Superior temporal gyrus (tissue), 1 donor: ENCODE data around the gene CD22.
"Not testable (repeated sequence)": the region's sequence is repeated elsewhere in the genome, so short reads cannot be mapped to it uniquely, and the experiment has no call there.

ENCODE experiments used
- DNase-seq: peaks from one replicate; pipeline ENCODE4 v3.0.0-alpha.2; 2016; ENCODE audit errors: extremely low spot score

Gene CD22

DNA sequence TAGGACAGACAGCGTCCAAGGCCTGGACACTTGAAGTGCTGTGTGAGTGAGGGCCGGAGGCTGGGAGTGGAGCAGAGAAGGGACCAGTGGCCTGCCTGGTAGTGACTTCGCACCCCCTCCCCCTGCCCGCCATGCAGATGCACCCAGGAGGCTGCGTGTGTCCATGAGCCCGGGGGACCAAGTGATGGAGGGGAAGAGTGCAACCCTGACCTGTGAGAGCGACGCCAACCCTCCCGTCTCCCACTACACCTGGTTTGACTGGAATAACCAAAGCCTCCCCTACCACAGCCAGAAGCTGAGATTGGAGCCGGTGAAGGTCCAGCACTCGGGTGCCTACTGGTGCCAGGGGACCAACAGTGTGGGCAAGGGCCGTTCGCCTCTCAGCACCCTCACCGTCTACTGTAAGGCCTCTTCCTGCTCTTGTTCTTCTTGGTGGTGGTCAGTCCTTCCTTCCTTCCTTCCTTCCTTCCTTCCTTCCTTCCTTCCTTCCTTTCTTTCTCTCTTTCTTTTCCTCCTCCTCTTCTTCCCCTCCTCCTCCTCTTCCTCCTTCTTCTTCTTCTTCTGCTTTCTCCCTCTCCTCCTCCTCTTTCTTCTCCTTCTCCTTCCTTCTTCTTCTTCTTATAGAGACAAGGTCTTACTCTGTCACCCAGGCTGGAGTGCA lies 12.7 kb downstream of the CD22 start:
- DNase-seq: no peak

GRCh38 chr19:35342430-35342829 lies 13.4 kb downstream of the CD22 start:
- no peak for DNase-seq

DNA sequence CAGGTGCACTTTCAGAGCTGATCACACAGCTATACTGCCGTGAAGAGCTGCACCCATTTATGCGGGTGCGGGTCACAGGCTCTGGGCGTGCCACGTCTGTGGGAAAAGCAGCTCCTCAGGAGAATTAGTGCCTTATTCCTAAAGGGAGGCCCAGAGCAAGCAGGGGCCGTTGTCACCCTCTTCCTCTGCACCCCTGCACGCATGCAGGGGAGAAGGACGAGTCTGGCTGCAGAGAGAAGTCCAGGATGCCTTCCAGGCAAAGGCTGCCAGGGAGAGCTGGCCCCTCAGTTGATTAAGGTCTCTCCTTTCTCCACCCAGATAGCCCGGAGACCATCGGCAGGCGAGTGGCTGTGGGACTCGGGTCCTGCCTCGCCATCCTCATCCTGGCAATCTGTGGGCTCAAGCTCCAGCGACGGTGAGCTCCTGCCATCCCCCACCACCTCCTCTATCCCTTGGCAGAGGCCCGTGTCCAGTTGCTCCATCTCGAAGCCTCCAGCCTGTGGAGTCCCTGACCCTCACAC lies 15.6 kb downstream of the CD22 start:
- DNase-seq: no peak

- no peak for DNase-seq
Measured at GRCh38 chr19:35345671-35346111, 16.7 kb downstream of the CD22 start.

DNA sequence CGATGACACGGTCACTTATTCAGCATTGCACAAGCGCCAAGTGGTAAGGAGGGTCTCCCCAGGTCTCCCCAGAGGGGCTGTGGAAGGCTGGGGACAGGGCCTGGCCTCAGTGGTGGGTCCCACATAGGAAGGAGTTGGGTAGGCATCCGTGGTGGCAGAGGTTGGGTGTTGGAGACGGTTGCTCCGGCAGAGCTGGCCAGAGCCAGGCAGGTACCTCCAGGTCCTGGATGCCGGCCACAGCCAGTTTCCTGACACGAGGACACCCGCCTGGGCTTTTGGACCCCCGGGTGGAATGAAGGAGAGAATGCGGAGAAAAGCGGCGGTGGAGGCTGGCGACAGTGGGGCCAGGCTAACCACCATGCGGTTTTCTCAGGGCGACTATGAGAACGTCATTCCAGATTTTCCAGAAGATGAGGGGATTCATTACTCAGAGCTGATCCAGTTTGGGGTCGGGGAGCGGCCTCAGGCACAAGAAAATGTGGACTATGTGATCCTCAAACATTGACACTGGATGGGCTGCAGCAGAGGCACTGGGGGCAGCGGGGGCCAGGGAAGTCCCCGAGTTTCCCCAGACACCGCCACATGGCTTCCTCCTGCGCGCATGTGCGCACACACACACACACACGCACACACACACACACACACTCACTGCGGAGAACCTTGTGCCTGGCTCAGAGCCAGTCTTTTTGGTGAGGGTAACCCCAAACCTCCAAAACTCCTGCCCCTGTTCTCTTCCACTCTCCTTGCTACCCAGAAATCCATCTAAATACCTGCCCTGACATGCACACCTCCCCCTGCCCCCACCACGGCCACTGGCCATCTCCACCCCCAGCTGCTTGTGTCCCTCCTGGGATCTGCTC lies 17.4 kb downstream of the CD22 start:
- no peak for DNase-seq

GRCh38 chr19:35347171-35347929 lies 18.4 kb downstream of the CD22 start, which contains the start of gene FFAR1:
Gene FFAR1 (plus strand): TSS chr19:35347902. CDS start chr19:35351552, 3,650 bp downstream.
- DNase-seq: no peak

GRCh38 chr19:35347930-35348298 lies 18.9 kb downstream of the CD22 start:
- DNase-seq: no peak

- no peak for DNase-seq
Measured at GRCh38 chr19:35348911-35349611, 20.1 kb downstream of the CD22 start.

GRCh38 chr19:35349614-35350521 lies 20.9 kb downstream of the CD22 start:
- no peak for DNase-seq

DNA sequence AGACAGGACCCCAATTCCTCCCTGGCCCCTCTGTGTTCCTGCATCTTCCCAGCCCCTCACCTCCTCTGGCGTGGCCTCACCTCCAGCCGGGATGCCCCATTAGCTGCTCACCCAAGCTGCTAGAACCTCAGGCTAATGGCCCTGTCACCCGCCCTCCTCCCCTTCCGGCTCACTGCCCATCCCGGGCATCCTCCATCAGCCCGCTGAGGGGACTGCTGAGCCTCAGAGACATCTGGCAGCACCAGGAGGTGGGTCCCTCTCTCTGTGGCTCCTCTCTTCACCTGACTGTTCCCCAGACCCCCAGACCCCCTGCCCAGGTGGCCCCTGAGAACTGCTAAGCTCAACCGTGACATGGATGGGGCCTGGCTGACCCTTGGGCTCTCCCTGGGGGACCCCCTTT lies 21.6 kb downstream of the CD22 start:
- no peak for DNase-seq

DNA sequence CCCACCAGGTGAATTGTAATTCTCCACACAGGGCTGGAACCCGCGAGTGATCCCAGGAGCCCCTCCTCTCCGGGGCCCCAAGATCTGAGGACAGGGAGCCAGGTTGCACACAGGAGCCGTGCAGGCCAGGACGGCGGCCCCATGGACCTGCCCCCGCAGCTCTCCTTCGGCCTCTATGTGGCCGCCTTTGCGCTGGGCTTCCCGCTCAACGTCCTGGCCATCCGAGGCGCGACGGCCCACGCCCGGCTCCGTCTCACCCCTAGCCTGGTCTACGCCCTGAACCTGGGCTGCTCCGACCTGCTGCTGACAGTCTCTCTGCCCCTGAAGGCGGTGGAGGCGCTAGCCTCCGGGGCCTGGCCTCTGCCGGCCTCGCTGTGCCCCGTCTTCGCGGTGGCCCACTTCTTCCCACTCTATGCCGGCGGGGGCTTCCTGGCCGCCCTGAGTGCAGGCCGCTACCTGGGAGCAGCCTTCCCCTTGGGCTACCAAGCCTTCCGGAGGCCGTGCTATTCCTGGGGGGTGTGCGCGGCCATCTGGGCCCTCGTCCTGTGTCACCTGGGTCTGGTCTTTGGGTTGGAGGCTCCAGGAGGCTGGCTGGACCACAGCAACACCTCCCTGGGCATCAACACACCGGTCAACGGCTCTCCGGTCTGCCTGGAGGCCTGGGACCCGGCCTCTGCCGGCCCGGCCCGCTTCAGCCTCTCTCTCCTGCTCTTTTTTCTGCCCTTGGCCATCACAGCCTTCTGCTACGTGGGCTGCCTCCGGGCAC lies 22.6 kb downstream of the CD22 start:
- no peak for DNase-seq

DNA sequence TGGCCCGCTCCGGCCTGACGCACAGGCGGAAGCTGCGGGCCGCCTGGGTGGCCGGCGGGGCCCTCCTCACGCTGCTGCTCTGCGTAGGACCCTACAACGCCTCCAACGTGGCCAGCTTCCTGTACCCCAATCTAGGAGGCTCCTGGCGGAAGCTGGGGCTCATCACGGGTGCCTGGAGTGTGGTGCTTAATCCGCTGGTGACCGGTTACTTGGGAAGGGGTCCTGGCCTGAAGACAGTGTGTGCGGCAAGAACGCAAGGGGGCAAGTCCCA lies 23.1 kb downstream of the CD22 start:
- DNase-seq: no peak

DNA sequence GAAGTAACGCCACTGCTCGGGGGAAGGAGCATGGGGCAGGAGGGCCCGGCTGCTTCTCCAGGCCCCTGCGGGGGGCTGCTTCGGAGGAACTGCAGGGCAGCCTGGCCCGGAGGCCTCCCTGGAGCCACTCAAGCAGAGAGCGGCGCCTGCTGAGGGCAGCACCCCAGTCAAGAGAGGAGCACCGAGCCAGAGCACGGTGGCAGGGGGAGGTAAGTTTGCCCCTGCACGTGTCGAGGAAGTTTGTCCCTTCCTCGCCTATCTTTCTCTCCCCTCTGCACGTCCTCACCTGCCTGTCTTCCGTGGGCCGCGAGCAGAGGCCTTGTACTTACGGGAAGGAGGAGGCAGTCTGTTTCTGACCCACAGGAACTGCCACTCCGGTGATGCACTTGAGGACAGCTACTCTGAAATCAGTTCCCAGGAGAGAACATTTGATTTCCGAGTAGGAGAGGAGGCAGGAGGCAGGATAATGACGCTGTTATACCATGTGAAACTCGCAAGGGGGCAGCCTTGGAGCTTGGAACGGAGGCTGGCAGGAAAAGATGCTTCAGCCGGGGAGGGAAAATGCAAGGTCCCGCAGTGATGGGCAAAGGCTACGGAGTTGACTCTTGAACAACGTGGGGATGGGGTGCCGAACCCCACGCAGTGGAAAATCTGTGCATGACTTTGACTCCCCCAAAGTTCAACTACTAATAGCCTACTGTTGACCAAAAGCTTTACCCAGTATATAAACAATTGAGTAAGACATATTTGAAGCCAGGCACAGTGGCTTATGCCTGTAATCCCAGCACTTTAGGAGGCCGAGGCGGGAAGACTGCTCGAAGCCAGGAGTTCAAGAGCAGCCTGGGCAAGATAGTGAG lies 23.7 kb downstream of the CD22 start:
- DNase-seq: peak; percentile 91

GRCh38 chr19:35353635-35354034 lies 24.6 kb downstream of the CD22 start:
- no peak for DNase-seq

DNA sequence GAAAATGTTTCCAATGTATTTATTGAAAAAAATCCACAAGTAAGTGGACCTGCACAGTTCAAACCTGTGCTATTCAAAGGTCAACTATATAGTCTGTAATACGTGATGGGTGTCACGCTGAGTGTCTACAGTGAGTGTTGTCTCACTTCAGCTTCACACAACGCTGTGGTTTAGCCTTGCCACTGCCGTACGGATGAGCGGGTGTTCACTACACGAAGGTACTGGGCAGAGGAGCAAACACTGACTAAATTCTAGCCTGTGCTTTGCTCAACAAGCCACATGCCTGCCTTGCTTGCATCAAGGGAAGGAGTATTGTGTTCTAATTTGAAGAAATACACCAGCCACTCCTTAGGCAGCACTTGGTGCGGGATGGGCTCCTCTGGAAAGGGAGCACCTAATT lies 25.9 kb downstream of the CD22 start:
- DNase-seq: no peak

DNA sequence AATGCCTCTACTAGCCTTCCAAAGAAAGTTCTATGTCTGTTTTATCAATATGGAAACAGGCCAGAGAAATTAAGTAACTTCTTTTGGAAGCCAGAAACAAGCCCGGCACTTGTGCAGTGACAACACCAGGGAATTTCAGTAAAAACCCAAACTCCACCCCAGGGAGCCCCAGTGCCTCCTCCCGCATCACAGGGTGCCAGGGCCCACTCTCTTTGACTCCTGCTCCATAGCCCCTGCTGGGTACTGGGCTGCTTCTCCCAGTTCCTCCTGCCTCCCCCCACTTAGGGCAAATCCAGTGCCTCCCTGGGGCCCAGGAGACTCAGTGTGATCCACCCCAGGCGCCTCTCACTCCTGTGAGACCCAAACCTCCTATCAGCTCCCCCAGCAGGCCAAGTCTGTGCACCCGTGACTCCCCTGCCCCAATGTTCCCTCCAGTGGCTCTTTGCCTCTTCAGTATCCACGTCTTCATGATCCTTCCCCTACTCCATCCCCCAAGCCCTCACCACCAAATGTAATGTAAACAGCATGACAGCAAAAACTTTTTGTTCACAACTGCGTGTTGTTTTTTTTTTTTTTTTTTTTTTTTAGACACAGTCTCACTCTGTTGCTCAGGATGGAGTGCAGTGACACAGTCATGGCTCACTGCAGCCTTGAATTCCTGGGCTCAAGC lies 26.9 kb downstream of the CD22 start:
- DNase-seq: no peak

DNA sequence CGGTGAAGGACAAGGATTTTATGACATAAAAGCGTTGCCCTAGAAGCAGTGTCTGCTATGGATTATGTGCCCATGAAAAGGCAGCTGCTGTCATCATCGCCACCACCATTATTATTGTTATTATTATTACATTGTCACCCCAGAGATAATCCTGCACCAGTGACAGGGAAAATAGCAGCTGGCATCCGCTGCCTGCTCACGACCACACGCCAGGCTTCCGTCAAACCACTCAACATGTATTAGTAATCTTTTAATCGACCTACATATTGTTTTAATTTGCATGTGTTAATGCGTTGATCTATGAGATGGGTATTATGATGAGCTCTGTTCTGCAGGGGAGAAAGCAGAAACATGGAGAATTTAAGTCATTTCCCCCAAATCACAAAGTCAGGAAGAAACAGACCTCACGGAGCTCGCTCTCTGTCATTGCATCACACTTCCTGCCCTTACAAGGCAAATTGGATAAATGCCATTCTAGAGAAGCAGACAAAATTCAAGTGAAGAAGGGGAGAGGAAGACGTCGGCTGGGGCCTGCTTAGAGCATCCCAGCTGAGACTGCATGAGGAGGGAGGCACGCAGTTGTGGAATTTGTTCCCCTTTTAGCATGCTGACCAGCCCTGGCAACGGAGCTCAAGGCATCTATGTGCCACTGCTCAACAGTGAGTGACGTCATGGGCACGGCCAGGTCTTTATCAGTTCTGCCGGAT lies 29.0 kb downstream of the CD22 start, which contains the start of gene FFAR3:
Gene FFAR3 (plus strand): TSS at position 594 of the 707 bp plus-strand sequence. CDS start 431 bp downstream, outside the sequence.
- DNase-seq: no peak

- not testable (repeated sequence) for DNase-seq
Measured at GRCh38 chr19:35358834-35359233, 29.8 kb downstream of the CD22 start.
